GM21515 (cell line): ENCODE measurements around the gene PPID.
"Not testable (repeated sequence)": the region's sequence is repeated elsewhere in the genome, so short reads cannot be mapped to it uniquely, and the experiment has no call there.

Experiments used
- ATAC-seq: cut with Tn5 transposase; IDR thresholded peaks from one replicate; pipeline ENCODE4 v1.9.1; 2021; ENCODE audit not compliant: unreplicated experiment

Gene PPID

GRCh38 chr4:158669310-158669709 is 53.9 kb downstream of the PPID start:
- ATAC-seq = no peak

DNA sequence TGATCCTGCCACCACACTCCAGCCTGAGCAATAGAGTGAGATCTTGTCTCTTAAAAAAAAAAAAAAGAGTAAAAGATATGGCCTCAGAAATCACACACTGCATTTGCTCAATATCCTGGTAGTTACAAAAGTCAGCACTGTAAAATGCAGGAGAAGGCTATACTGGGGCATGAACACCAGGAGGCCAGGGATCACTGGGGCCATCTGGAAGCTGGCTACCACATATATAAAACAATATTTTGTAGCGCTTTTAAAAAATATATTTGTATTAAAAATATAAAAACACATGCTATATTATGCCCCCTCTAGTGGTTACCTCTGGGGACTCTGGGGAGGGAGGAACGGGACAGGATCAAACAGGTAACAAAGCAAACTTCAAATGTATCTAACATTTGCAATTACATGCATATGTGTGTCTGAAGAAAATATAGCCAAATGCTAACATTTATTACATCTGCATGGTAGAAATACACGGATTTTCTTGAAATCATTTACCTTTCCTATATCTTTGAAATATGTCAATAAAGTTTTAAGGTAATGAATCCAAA is 55.5 kb downstream of the PPID start:
- ATAC-seq = no peak

DNA sequence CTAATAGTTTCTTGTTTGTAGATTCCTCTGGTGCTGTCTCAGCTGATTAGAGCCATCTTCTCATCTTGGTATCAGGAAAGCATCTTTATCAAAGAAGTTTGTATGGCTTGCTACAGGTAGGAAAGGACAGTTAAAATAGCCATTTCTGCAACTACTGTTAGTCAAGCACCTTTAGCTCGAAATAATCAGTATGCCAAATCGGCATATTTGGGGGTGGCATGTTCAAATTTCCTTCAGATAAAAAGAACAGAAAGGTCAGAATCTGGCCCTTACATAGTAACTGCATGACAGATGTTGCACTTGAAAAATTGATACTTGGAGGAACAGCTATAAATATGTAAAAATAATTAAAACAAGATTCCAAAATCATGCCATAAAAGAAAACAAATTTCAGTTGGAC is 56.3 kb downstream of the PPID start:
- no peak for ATAC-seq

GRCh38 chr4:158664806-158665205 is 58.4 kb downstream of the PPID start:
- no peak for ATAC-seq

DNA sequence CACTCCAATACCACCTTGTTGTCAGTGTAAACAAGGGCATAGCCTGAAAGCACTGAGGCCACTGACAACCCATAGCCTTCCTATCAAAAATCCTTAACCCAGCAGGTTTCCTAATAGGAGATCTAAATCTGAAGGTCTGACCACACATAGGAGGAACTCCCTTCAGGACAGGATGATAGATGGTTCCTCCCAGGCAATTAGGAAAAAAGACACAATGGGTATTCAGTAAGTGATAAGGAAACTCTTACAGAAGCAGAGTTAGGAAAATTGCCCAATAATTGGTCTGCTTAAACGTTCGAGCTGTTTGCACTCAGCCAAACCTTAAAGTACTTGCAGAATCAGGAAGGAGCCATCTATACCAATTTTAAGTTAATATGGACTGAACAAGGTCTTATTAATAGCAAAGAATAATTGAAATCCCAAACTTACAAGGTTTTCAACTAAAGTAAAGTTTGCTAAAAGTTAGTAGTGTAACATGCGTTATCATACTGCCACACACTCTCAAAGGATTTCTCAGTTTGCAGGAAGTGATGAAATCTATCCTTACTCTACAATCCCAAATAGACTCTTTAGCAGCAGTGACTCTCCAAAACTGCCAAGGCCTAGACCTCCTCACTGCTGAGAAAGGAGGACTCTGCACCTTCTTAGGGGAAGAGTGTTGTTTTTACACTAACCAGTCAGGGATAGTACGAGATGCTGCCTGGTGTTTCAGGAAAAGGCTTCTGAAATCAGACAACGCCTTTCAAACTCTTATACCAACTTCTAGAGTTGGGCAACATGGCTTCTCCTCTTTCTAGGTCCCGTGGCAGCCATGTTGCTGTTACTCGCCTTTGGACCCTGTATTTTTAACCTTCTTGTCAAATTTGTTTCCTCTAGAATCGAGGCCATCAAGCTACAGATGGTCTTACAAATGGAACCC is 59.2 kb downstream of the PPID start:
- not testable (repeated sequence) for ATAC-seq

DNA sequence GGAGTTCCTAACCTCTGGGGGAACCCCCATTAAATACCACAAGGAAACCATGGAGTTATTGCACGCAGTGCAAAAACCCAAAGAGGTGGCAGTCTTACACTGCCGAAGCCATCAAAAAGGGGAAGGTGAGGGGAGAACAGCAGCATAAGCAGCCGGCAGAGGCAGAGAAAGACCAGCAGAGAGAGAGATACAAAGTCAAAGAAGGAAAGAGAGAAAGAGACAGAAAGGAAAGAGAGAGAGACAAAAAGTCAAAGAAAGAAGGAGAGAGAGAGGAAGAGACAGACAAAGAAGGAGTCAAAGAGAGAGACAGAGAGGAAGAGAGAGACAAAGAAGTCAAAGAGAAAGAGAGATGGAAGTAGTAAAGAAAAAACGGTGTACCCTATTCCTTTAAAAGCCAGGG is 59.9 kb downstream of the PPID start:
- ATAC-seq = not testable (repeated sequence)
